GM10266 (cell line): Measurements from ENCODE around the gene SDHA.

Source experiments
- DNase-seq: peaks from one replicate; pipeline ENCODE4 v3.0.0; 2012; ENCODE audit errors: extremely low spot score
- TF ChIP-seq, protein P1 (sequence below): IDR thresholded peaks from 2 replicates; pipeline ENCODE4 v1.5.1; 2012; ENCODE audit warnings: mild to moderate bottlenecking, low read depth; ENCODE audit not compliant: control insufficient read depth, insufficient read depth; ENCODE audit errors: missing control alignments

The SDHA gene

DNA sequence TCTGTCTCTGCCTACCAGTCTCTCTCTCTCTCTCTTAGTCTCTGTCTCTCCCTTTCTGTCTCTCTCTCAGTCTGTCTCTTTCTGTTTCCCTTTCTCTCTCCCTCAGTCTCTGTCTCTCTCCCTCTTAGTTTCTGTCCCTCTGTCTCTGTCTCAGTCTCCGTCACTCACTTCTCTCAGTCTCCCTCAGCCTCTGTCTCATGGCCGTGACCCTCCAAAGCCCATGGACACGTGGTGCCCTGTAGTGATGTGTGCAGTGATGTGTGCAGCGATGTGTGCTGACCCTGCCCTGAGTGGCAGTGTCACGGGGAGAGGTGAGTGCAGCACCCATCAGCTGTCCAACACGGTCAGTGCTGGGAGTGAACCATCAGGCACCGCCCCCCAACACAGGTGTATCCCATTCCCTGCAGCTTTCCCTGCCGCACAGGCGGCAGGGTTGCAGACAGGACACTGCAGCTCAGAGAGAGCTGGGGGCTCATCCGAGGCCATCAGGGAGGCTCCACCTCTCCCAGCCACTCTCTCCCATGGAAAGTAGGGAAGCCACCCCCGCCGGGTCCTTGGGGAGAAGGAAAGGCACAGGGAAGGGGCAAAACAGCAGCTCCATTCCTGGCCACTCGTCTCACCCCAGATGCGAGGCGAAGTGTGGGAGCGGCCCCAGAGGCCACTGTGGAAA is 27.6 kb upstream of the SDHA start:
- TF ChIP-seq, protein P1, sequence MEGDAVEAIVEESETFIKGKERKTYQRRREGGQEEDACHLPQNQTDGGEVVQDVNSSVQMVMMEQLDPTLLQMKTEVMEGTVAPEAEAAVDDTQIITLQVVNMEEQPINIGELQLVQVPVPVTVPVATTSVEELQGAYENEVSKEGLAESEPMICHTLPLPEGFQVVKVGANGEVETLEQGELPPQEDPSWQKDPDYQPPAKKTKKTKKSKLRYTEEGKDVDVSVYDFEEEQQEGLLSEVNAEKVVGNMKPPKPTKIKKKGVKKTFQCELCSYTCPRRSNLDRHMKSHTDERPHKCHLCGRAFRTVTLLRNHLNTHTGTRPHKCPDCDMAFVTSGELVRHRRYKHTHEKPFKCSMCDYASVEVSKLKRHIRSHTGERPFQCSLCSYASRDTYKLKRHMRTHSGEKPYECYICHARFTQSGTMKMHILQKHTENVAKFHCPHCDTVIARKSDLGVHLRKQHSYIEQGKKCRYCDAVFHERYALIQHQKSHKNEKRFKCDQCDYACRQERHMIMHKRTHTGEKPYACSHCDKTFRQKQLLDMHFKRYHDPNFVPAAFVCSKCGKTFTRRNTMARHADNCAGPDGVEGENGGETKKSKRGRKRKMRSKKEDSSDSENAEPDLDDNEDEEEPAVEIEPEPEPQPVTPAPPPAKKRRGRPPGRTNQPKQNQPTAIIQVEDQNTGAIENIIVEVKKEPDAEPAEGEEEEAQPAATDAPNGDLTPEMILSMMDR = no peak
- no peak for DNase-seq

DNA sequence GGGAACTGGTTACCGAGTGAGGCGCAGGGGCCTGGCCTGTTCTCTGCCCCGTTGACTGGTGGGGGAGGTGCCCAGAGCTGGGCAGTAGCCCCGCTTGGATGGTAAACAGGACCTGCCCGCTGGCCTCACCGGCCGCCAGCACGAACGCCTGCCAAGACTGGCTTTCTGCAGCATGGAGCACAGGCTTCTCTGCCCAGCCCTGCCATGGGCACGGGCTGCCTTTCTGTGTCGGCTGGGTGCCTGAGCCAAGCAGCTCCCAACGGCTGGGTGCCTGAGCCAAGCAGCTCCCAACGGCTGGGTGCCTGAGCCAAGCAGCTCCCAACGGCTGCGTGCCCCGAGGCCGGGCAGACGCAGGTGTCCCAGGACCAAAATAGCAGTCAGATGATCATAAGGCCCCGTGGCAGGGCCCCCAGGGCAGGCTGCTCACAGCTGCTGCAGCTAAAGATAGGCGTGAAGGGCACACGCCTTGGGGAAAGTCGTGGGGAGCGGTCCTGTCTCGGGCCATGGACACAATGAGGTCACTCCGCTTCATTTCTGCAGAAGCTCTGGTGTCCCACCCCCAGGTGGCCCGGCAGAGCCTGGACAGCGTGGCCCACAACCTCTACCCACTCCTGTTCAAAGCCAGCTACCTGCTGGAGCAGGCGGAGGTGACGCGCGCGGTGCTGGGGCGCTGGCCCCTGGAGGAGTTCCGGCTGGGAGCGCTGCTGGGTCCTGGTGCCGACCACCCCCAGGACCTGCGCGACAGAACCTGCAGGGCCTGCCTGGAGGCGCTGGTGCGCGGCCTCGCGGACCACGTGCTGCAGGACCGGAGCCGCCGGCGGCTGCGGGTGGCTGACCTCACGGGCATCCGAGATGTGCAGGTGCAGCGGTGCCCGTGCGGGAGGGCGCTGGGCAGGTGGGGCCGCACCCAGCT is 26.8 kb upstream of the SDHA start, which contains the start of gene LRRC14B:
LRRC14B (plus strand) TSS at position 460 of the 913 bp plus-strand sequence; CDS start at position 504, 44 bp downstream.
- no peak for DNase-seq
- TF ChIP-seq, protein P1 = no peak

DNA sequence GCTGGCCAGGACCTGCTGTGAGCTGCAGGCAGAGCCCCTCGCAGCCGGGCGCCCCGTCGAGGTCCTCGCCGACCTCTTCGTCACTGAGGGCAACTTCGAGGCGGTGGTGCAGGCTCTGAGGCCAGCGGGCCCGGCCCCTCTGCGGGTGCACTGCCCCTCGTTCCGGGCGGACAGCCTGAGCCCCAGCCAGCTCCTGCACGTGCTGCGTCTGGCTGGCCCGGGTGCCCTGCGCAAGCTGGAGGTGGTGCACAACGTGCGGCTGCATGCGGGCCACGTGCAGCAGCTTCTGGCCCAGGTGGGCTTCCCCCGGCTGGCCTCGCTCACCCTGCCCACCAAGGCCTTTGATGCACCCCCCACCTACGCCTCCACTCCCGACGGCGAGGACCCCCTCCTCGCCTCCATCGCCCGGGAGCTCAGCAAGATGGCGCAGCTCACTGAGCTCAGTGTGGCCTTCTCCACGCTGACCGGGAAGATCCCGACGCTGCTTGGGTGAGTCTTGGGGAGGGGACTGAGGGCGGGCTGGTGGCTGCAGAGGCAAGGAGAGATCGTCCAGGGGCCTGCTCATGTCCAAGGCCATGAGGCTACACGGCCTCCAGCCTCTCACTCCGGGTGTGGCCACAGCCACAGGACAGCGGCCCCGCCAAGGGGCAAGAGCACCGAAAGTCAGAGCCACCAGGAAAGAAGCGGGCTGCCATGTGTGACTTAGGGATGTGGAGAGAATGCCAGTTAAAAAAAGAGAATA is 26.0 kb upstream of the SDHA start:
- TF ChIP-seq, protein P1 = no peak

DNA sequence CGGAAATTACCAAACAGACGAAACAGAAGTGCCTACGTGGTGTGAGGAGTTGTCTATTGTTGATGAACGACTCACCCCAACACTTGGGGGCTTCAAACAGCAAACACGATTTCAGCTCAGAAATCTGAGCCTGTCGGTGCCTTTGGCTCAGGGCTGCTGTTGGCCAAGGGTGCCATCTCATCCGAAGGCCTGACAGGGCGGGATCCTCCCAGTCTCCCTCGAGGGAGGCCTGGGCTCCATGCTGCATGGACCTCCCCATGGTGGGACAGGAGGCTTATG is 25.5 kb upstream of the SDHA start:
- TF ChIP-seq, protein P1 = no peak
- no peak for DNase-seq

More for the DNA sequence above, 26.0 kb upstream of the SDHA start:
- DNase-seq = no peak

DNA sequence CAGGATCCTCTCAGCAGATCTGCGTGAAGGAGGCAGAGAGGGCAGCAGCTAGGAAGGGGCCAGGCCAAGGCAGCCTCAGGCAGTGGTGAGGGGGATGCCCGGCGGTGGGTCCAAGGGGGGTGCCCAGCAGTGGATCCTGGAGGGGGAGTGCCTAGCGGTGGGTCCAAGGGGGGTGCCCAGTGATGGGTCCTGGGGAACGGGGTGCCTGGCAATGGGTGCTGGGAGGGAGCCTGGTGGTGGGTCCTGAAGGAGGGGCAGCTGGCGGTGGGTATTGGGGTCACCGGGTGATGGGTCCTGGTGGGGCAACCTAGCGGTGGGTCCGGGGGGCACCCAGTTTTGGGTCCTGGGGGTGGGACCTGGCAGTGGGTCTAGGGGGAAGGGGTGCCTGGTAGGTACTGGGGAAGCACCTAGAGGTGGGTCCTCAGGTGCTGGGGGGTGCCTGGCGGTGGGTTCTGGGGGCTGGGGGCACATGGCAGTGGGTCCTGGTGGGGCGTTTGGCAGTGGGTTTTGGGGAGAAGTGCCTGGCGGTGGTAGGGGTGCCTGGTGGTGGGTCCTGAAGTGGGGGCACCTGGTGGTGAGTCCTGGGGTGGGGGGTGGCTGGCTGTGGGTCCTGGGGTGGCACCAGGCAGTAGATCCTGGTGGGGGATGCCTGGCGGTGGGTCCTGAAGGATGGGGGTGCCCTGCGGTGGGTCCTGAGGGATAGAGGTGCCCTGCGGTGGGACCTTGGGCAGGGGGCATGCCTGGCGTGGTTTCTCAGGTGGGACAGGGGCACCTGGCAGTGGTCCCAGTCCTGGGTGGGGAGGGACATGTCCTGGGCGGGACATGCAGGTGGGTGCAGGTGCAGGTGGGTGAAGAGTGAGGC is 24.9 kb upstream of the SDHA start:
- no peak for DNase-seq
- TF ChIP-seq, protein P1 = no peak

DNA sequence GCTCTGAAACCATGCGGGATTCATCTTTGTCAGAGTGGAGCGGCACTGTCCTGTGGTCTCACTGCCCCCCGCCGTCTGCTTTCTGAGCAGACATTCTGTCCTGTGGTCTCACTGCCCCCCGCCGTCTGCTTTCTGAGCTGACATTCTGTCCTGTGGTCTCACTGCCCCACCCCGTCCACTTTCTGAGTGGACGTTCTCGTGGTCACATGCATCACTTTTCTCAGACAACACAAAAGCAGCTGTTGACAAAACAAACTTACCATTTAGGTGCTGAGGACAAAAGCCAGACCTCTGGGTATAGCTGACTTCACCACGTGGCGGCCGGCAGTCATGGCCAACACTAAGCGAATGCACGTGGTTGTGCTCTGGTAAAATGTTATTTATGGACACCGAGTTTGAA is 24.0 kb upstream of the SDHA start:
- TF ChIP-seq, protein P1 = no peak
- DNase-seq = no peak
